ENCODE results near the gene ST8SIA2. TPM values are rescaled to one million over a fixed set of nuclear protein-coding genes. Genes with fewer than 3 reads are reported as not detected.

The ST8SIA2 gene
- total and polyA plus RNA-seq, 11 donors, result 0.50 to 14.3 (median 3.1) TPM

DNA sequence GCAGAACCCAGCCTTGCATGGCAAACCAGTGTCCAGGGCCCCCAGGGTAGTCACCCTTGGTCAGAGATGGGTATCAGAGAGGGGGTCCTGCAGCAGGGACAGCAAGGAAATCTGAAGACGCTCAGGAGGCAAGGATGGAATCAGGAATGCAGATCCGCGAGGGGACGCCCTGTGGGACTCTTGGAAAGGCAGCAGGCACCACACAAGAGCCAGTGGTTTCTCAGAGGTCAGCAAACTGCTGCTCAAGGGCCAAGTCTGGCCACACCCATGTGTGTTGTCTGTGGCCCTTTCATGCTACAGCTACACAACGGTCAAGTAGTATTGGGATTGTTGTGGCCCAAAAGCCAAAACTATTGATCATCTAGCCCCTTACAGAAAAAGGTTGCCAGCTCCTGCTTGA lies 69.7 kb downstream of the ST8SIA2 start:
- Histone ChIP-seq H3K4me1 (no peaks in the 10 kb centered on the region), H3K27me3 (no peaks in the 10 kb centered on the region), H3K36me3 (no peaks in the 10 kb centered on the region), H3K27ac (no peak overlapping the region), H3K9me3 (no peaks in the 10 kb centered on the region), H3K4me3 (no peak overlapping the region)
- ATAC-seq, result no peak
- TF ChIP-seq, protein P1, sequence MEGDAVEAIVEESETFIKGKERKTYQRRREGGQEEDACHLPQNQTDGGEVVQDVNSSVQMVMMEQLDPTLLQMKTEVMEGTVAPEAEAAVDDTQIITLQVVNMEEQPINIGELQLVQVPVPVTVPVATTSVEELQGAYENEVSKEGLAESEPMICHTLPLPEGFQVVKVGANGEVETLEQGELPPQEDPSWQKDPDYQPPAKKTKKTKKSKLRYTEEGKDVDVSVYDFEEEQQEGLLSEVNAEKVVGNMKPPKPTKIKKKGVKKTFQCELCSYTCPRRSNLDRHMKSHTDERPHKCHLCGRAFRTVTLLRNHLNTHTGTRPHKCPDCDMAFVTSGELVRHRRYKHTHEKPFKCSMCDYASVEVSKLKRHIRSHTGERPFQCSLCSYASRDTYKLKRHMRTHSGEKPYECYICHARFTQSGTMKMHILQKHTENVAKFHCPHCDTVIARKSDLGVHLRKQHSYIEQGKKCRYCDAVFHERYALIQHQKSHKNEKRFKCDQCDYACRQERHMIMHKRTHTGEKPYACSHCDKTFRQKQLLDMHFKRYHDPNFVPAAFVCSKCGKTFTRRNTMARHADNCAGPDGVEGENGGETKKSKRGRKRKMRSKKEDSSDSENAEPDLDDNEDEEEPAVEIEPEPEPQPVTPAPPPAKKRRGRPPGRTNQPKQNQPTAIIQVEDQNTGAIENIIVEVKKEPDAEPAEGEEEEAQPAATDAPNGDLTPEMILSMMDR (IDR thresholded peaks at IDR 0.05), result no peak
- no peak for TF ChIP-seq POLR2A (IDR thresholded peaks at IDR 0.05)
- intact Hi-C loops (cut with DNase I), result no loop called here
- DNase-seq, result no peak
- 65 to 91% (median 82%) methylated on average over 5 of the region's 5 CpGs for WGBS, 4 donors

DNA sequence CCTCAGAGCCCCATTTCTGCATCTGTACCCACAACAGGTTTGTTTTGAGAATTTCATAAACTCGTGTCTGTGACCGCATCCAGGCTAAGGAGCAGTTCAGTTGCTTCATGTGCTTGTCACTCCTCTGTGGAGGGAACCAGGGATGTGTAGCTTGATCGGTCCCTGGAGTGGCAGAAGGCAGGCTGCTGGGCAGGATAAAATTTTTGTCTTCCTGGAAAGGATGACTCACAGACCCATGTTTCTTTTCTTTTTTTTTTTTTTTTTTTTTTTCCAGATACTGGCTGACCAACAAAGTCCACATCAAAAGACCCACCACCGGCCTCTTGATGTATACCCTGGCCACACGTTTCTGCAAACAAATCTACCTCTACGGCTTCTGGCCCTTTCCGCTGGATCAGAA lies 70.1 kb downstream of the ST8SIA2 start:
- H3K36me3 ChIP-seq, result no peaks in the 10 kb centered on the region
- no peak for ATAC-seq
- DNase-seq, result no peak
- TF ChIP-seq, protein P1 (IDR thresholded peaks at IDR 0.05), result no peak
- no peak for TF ChIP-seq POLR2A (IDR thresholded peaks at IDR 0.05)
- no peaks in the 10 kb centered on the region for H3K9me3 ChIP-seq
- H3K4me1 ChIP-seq, result no peaks in the 10 kb centered on the region
- no peak overlapping the region for H3K27ac ChIP-seq
- H3K27me3 ChIP-seq, result no peaks in the 10 kb centered on the region
- H3K4me3 ChIP-seq, result no peak overlapping the region
- WGBS, 4 donors, result 75 to 88% (median 83%) methylated on average over 7 of the region's 7 CpGs
- intact Hi-C loops (cut with DNase I), result no loop called here

DNA sequence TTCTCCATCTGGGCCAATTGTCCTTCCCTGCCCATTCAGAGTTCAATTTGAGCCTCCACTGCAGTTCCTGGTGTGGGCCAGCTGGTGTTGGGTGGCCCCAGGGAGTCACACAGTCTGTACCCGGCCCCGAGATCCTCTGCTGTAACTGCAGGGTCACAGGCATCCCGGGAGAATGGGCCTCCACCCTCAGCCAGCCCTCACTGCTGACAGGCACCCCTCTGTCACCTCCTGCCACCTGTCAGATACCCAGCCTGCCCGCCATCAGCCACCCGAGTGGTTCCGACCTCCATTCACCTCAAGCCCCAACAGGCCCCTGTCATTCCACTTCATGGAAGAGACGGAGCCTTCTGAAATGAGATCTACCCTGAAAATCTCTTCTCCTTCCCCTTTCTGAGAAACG lies 73.2 kb downstream of the ST8SIA2 start:
- intact Hi-C loops (cut with DNase I), result no loop called here
- H3K9me3 ChIP-seq, result no peaks in the 10 kb centered on the region
- WGBS, 4 donors, result 84 to 93% (median 88%) methylated on average over 8 of the region's 8 CpGs
- H3K27ac ChIP-seq, result no peak overlapping the region
- DNase-seq (no peak), ATAC-seq (no peak)
- no peak for TF ChIP-seq POLR2A (IDR thresholded peaks at IDR 0.05)
- TF ChIP-seq, protein P1 (IDR thresholded peaks at IDR 0.05), result no peak
- no peaks in the 10 kb centered on the region for H3K4me1 ChIP-seq
- H3K4me3 ChIP-seq, result no peak overlapping the region
- no peaks in the 10 kb centered on the region for H3K36me3 ChIP-seq
- H3K27me3 ChIP-seq, result peaks cover 0 to 8% (median 0%) of the 10 kb centered on the region in 9 donors

DNA sequence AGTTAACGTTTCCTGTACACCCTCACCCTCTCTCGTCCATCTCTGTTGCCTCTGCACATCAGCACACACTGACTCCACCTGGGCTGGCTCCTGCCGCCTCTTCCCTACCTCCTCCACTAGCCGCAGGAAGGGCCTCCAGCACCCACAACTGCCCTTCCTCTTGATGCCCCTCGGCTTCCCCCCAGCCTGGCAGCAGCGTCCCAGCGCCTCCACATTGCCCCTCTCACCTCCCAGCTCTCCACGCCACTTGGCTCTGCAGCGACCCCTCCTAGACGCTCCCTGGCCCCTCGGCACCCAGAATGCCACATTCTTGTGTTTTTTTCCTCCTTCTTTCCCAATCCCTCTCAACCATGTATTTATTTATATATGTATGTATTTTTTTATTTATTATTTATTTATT lies 73.6 kb downstream of the ST8SIA2 start:
- Histone ChIP-seq H3K36me3 (no peaks in the 10 kb centered on the region), H3K9me3 (no peaks in the 10 kb centered on the region), H3K27ac (no peak overlapping the region), H3K4me3 (no peak overlapping the region), H3K27me3 (peaks cover 0 to 8% (median 0%) of the 10 kb centered on the region in 9 donors), H3K4me1 (no peaks in the 10 kb centered on the region)
- WGBS, 4 donors, result 89 to 92% (median 92%) methylated on average over 11 of the region's 11 CpGs
- DNase-seq (no peak), ATAC-seq (no peak)
- no peak for TF ChIP-seq POLR2A (IDR thresholded peaks at IDR 0.05)
- TF ChIP-seq, protein P1 (IDR thresholded peaks at IDR 0.05), result no peak
- intact Hi-C loops (cut with DNase I), result no loop called here
